Measurements from ENCODE around the gene ZNF334.

DNA sequence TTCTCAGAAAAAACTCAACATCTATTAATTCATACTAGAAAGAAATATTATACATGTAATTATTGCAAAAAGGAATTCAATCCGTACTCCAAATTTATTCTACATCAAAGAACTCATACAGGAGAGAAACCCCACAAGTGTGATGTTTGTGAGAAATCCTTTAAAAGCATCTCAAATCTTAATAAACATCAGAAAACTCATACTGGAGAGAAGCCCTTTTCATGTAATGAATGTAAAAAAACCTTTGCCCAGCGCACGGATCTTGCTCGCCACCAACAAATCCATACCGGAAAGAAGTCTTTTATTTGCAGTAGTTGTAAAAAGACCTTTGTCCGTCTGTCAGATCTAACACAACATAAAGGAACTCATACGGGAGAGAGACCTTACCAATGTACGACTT is 22.0 kb downstream of the ZNF334 start:
- TF ChIP-seq POLR2A (IDR thresholded peaks at IDR 0.05): no peak
- no peak for TF ChIP-seq CTCF (IDR thresholded peaks at IDR 0.05)

Data from Peyer's patch (tissue), 4 donors.